Kidney epithelial cell (primary cell): Measurements from ENCODE around the gene OGDHL. TPM values are rescaled to one million over a fixed set of nuclear protein-coding genes. Genes with fewer than 3 reads are reported as not detected.

Experiments
- DNase-seq: peaks from one replicate; pipeline ENCODE4 v3.0.0-alpha.2; 2010; ENCODE audit warnings: low read depth
- H3K27me3 ChIP-seq: 2 replicates; pipeline ENCODE4 v1.6.0; 2011; ENCODE audit warnings: low read length; ENCODE audit not compliant: control insufficient read depth, insufficient read depth
- H3K36me3 ChIP-seq: 2 replicates; pipeline ENCODE4 v1.5.1; 2011; ENCODE audit warnings: low read length; ENCODE audit not compliant: control insufficient read depth, insufficient read depth
- H3K4me3 ChIP-seq: 2 replicates; pipeline ENCODE4 v1.5.1; 2011; ENCODE audit warnings: low read depth, mild to moderate bottlenecking, control low read depth, low read length
- total RNA-seq: library from RNA; depleted of rRNA; stranded (reverse); fragments of >200 nt; gene quantifications from 2 replicates; pipeline ENCODE4 v1.2.3, GENCODE V29; 2015
- TF ChIP-seq, protein P1 (sequence below): IDR thresholded peaks from 2 replicates; pipeline ENCODE4 v1.5.1; 2011; ENCODE audit warnings: mild to moderate bottlenecking, moderate library complexity, low read length, control low read depth, inconsistent platforms; ENCODE audit not compliant: insufficient read depth, poor library complexity, severe bottlenecking

The OGDHL gene
- total RNA-seq, 1 donor from 2014 or later: 1.7 TPM

DNA sequence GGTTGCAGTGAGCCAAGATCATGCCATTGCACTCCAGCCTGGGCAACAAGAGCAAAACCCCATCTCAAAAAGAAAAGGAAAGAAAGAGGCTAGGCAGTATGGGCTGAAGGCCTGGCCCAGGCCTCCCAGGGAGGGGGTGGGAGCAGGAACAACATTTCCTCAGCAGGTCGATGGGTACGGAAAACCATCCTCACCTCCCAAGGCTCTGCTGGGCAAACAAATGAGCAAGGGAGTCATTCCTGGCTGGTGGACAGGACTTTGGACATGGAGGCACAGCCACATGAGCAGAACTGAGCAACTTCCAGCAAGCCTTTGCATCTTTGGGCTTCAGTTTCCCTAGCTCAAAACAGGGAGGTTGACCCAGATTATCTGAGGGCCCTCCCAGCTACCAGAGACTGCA, 13.0 kb downstream of the OGDHL start:
- H3K27me3 ChIP-seq: no peaks in the 10 kb centered on the region
- TF ChIP-seq, protein P1, sequence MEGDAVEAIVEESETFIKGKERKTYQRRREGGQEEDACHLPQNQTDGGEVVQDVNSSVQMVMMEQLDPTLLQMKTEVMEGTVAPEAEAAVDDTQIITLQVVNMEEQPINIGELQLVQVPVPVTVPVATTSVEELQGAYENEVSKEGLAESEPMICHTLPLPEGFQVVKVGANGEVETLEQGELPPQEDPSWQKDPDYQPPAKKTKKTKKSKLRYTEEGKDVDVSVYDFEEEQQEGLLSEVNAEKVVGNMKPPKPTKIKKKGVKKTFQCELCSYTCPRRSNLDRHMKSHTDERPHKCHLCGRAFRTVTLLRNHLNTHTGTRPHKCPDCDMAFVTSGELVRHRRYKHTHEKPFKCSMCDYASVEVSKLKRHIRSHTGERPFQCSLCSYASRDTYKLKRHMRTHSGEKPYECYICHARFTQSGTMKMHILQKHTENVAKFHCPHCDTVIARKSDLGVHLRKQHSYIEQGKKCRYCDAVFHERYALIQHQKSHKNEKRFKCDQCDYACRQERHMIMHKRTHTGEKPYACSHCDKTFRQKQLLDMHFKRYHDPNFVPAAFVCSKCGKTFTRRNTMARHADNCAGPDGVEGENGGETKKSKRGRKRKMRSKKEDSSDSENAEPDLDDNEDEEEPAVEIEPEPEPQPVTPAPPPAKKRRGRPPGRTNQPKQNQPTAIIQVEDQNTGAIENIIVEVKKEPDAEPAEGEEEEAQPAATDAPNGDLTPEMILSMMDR: no peak

DNA sequence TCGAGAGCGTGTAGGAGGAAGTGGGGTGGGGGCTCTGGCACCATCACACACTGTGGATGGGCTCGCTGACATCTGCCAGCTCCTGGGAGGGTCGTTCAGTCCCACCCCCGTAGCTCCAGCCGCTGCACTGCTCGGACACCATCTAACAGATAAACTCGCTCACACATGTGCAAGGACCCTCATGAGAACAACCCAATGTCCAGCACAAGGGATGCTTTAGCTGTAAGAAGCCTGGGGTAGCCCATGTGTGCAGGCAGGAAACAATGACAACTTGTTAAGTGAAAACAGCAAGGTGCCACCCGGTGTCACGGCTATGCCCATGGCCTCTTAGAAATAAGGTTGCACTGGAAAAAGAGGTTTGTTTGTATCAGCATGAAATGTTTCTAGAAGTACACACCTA, 14.1 kb downstream of the OGDHL start:
- no peak for DNase-seq
- Histone ChIP-seq H3K4me3 (no peak overlapping the region), H3K36me3 (no peaks in the 10 kb centered on the region), H3K27me3 (no peaks in the 10 kb centered on the region)
- TF ChIP-seq, protein P1: no peak

More for the DNA sequence above, 13.0 kb downstream of the OGDHL start:
- Histone ChIP-seq H3K4me3 (no peak overlapping the region), H3K36me3 (no peaks in the 10 kb centered on the region)
- DNase-seq: no peak

DNA sequence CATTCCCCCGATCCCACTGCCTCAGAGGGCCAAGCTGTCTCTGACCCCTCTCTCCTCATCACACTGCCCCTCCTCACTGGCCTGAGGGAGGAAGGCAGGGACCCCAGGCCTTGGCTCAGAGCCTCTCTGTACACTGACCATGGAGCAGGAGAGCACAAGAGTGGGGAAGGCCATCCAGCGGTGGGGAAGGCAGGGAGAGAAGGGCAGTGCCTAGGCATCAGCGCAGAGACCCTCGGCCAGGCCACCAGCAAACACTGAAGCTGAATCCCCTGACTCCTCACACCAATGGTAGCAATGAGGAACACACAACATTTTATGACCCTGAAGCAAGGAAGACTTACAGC, 14.8 kb downstream of the OGDHL start:
- H3K4me3 ChIP-seq: no peak overlapping the region
- H3K36me3 ChIP-seq: no peaks in the 10 kb centered on the region
- TF ChIP-seq, protein P1: no peak
- no peaks in the 10 kb centered on the region for H3K27me3 ChIP-seq
- DNase-seq: no peak

DNA sequence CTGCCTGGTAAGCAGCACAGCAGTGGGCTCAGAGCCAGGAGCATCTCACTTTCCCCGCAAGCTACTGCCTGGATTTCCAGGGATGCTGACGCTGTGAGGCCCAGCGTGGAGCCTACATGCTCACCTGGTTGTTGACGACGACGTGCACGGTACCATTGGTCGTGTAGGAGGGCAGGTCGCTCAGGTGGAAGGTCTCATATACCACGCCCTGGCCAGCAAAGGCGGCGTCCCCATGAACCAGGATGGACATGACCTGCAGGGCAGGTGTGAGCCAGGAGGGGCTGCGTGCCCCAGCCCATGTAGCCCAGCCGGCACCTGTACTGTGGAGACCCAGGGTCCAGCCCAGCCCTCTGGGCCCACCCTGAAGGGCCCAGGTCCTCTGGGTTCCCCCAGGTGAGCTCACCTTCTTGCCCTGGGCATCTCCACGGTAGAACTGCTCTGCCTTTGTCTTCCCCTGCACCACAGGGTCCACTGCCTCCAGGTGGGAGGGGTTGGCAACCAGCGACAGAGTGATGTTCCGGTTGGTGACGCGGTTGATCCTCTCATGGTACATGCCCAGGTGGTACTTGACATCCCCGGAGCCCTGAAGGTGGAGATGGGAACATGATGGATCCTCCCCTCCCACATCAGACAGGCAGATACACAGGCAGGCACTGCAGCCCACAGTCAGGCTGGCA, 15.4 kb downstream of the OGDHL start:
- no peak for DNase-seq

DNA sequence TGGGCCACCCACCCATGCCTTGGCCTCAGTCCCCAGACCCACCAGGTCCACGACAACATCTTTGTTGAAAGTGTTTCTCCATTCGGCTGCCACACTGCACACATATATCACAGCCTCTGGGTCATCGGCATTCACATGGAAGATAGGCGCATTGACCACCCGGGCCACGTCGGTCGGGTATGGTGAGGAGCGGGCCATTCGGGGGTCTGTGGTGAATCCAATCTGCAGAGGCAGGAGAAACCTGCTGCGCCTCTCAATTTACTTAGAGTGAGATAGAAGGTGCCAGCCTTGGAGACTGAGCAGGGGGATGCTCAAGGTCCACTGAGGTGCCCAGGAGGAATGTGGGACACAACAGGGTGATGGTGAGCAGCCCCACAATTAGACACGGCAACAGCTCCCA, 16.4 kb downstream of the OGDHL start:
- no peaks in the 10 kb centered on the region for H3K36me3 ChIP-seq
- H3K4me3 ChIP-seq: no peak overlapping the region
- DNase-seq: no peak
- TF ChIP-seq, protein P1: no peak
- no peaks in the 10 kb centered on the region for H3K27me3 ChIP-seq

More for the DNA sequence above, 15.4 kb downstream of the OGDHL start:
- TF ChIP-seq, protein P1: no peak
- Histone ChIP-seq H3K27me3 (no peaks in the 10 kb centered on the region), H3K36me3 (no peaks in the 10 kb centered on the region), H3K4me3 (no peak overlapping the region)
